SK-N-SH (cell line): ENCODE results near the gene ZNF746. TPM values are rescaled to one million over a fixed set of nuclear protein-coding genes. Genes with fewer than 3 reads are reported as not detected.

Experiments used
- CTCF ChIA-PET: fragments of 300-600, 350-600 bp; formaldehyde crosslinking; extraction: SDS; loops from one replicate; lab custom pipeline; 2021; lab: Yijun Ruan, JAX
- POLR2A ChIA-PET: fragments of 350-600 bp; sonication (Branson Sonifier 250); formaldehyde crosslinking; extraction: SDS; loops from one replicate; lab custom pipeline; 2020; ENCODE audit warnings: antibody characterized with exemption, inconsistent platforms; lab: Yijun Ruan, JAX
- DNase-seq: peaks from one replicate; pipeline ENCODE4 v3.0.0; 2012
- H2AFZ ChIP-seq: fragments of 200-600 bp; sonication (generic); 2 replicates; pipeline ENCODE4 v1.8.1; 2016; ENCODE audit warnings: antibody characterized with exemption, mild to moderate bottlenecking, low read depth
- H3F3A ChIP-seq: fragments of 200-600 bp; sonication (generic); replicated peaks from 2 replicates; pipeline ENCODE3; 2016; ENCODE audit warnings: antibody characterized with exemption, mild to moderate bottlenecking; ENCODE audit not compliant: insufficient read depth
- H3K27ac ChIP-seq, 2 experiments: fragments of 200-500 bp in 1 of 2; fragments of 200-600 bp in 1 of 2; sonication (Bioruptor generic) in 1 of 2; sonication (generic), shearing (Covaris generic) in 1 of 2; 2 replicates each; pipeline versions ENCODE4 v1.5.1 to v1.6.1; 2014 to 2016; ENCODE audit warnings: low read depth in 2 of 2, inconsistent platforms in 1 of 2, low read length in 1 of 2, mild to moderate bottlenecking in 1 of 2, mixed read lengths in 1 of 2
- H3K27me3 ChIP-seq: fragments of 200-600 bp; sonication (generic), shearing (Covaris generic); 2 replicates; pipeline ENCODE4 v1.6.1; 2016; ENCODE audit warnings: mixed run types; ENCODE audit not compliant: insufficient read depth
- H3K36me3 ChIP-seq, 2 experiments: fragments of 200-500 bp in 1 of 2; fragments of 200-600 bp in 1 of 2; sonication (Bioruptor generic) in 1 of 2; sonication (generic) in 1 of 2; replicated peaks in 1 of 2; 2 replicates each; pipeline versions ENCODE3 to v1.5.1; 2014 to 2016; ENCODE audit warnings: low read length in 1 of 2, mild to moderate bottlenecking in 1 of 2; ENCODE audit not compliant: insufficient read depth in 2 of 2, control insufficient read depth in 1 of 2
- H3K4me1 ChIP-seq, 2 experiments: fragments of 200-500 bp in 1 of 2; fragments of 200-600 bp in 1 of 2; sonication (Bioruptor generic) in 1 of 2; sonication (generic), shearing (Covaris generic) in 1 of 2; 2 replicates each; pipeline versions ENCODE4 v1.5.1 to v1.6.1; 2014 to 2016; ENCODE audit warnings: low read depth in 1 of 2, low read length in 1 of 2, mixed run types in 1 of 2; ENCODE audit not compliant: insufficient read depth in 2 of 2, control insufficient read depth in 1 of 2
- H3K4me2 ChIP-seq: fragments of 200-600 bp; sonication (generic), shearing (Covaris generic); 2 replicates; pipeline ENCODE4 v1.6.1; 2017; ENCODE audit warnings: mixed run types
- H3K4me3 ChIP-seq, 2 experiments: fragments of 200-500 bp in 1 of 2; fragments of 200-600 bp in 1 of 2; sonication (Bioruptor generic) in 1 of 2; sonication (generic), shearing (Covaris generic) in 1 of 2; 2 replicates each; pipeline versions ENCODE4 v1.5.1 to v1.8.1; 2014 to 2016; ENCODE audit warnings: low read depth in 2 of 2, inconsistent platforms in 1 of 2, low read length in 1 of 2, mild to moderate bottlenecking in 1 of 2, mixed read lengths in 1 of 2, moderate library complexity in 1 of 2
- H3K79me2 ChIP-seq: fragments of 200-600 bp; sonication (generic); 2 replicates; pipeline ENCODE4 v1.8.1; 2017; ENCODE audit warnings: mild to moderate bottlenecking; ENCODE audit not compliant: insufficient read depth
- H3K9ac ChIP-seq: fragments of 200-600 bp; sonication (generic); 2 replicates; pipeline ENCODE4 v1.6.1; 2017; ENCODE audit warnings: mixed run types
- H3K9me2 ChIP-seq: fragments of 200-600 bp; sonication (generic); 2 replicates; pipeline ENCODE4 v1.6.1; 2017; ENCODE audit warnings: mixed run types
- H3K9me3 ChIP-seq: fragments of 200-600 bp; sonication (generic); 2 replicates; pipeline ENCODE4 v1.6.1; 2017; ENCODE audit warnings: mixed run types, mild to moderate bottlenecking, moderate library complexity
- H4K20me1 ChIP-seq: fragments of 200-600 bp; sonication (generic); 2 replicates; pipeline ENCODE4 v1.6.1; 2017; ENCODE audit warnings: mild to moderate bottlenecking, mixed run types; ENCODE audit not compliant: insufficient read depth
- CTCF ChIP-seq: fragments of 200-600 bp; sonication (generic); IDR thresholded peaks from 2 replicates; pipeline ENCODE4 v1.6.1; 2017; ENCODE audit warnings: antibody characterized with exemption, mild to moderate bottlenecking, moderate library complexity
- FOXJ3 ChIP-seq: sonication (generic); formaldehyde crosslinking; IDR thresholded peaks from 2 replicates; pipeline ENCODE4 v1.5.1; 2020; ENCODE audit warnings: mild to moderate bottlenecking, missing genetic modification reagents
- FOXM1 ChIP-seq: IDR thresholded peaks from 2 replicates; pipeline ENCODE4 v1.4.0; 2012; ENCODE audit warnings: low read depth, mild to moderate bottlenecking
- GATA2 ChIP-seq: sonication (generic); formaldehyde crosslinking; IDR thresholded peaks from 2 replicates; pipeline ENCODE4 v1.5.0; 2020; ENCODE audit warnings: mild to moderate bottlenecking, missing genetic modification reagents
- IRF3 ChIP-seq: fragments of 150-350 bp; IDR thresholded peaks from 2 replicates; pipeline ENCODE4 v1.6.1; 2016; ENCODE audit warnings: mild to moderate bottlenecking, low read depth, low read length
- JUND ChIP-seq: IDR thresholded peaks from 2 replicates; pipeline ENCODE4 v1.4.0; 2012
- MAX ChIP-seq: IDR thresholded peaks from 2 replicates; pipeline ENCODE4 v1.4.0; 2012; ENCODE audit warnings: low read depth
- MEF2A ChIP-seq: IDR thresholded peaks from 2 replicates; pipeline ENCODE4 v1.4.0; 2012; ENCODE audit warnings: low read depth, borderline replicate concordance
- MXI1 ChIP-seq: IDR thresholded peaks from 2 replicates; pipeline ENCODE4 v1.6.1; 2012; ENCODE audit warnings: mild to moderate bottlenecking, low read depth, low read length, improper control_type of control experiment
- NFIC ChIP-seq: IDR thresholded peaks from 2 replicates; pipeline ENCODE4 v1.4.0; 2012; ENCODE audit warnings: borderline replicate concordance
- POLR2AphosphoS5 ChIP-seq: IDR thresholded peaks from 2 replicates; pipeline ENCODE4 v1.6.1; 2012; ENCODE audit warnings: low read depth, low read length
- RCOR1 ChIP-seq: fragments of 150-350 bp; IDR thresholded peaks from 2 replicates; pipeline ENCODE4 v1.6.1; 2017; ENCODE audit warnings: antibody characterized with exemption, low read length
- RFX5 ChIP-seq: IDR thresholded peaks from 2 replicates; pipeline ENCODE4 v1.6.1; 2012; ENCODE audit warnings: mild to moderate bottlenecking, improper control_type of control experiment, low read length
- SIN3A ChIP-seq: IDR thresholded peaks from 2 replicates; pipeline ENCODE4 v1.6.1; 2012; ENCODE audit warnings: low read depth, mild to moderate bottlenecking, low read length, moderate library complexity, borderline replicate concordance
- SMC3 ChIP-seq: IDR thresholded peaks from 2 replicates; pipeline ENCODE4 v1.6.1; 2012; ENCODE audit warnings: low read depth, low read length, improper control_type of control experiment
- TAF1 ChIP-seq: IDR thresholded peaks from 2 replicates; pipeline ENCODE4 v1.6.1; 2012; ENCODE audit warnings: low read depth, mild to moderate bottlenecking, low read length, moderate library complexity, borderline replicate concordance
- TCF12 ChIP-seq: IDR thresholded peaks from 2 replicates; pipeline ENCODE4 v1.4.0; 2012
- TEAD4 ChIP-seq: IDR thresholded peaks from 2 replicates; pipeline ENCODE4 v1.4.0; 2012; ENCODE audit warnings: mild to moderate bottlenecking, borderline replicate concordance; ENCODE audit not compliant: insufficient read depth
- YY1 ChIP-seq: IDR thresholded peaks from 2 replicates; pipeline ENCODE4 v1.4.0; 2012; ENCODE audit warnings: low read depth, mild to moderate bottlenecking
- WGBS: methylation state at CpG from one replicate; pipeline ENCODE4 v1.1.6; 2017; ENCODE audit warnings: low lambda C conversion rate; 5-methylcytosine and 5-hydroxymethylcytosine counted together
- polyA plus RNA-seq, 3 experiments: library from polyadenylated mRNA; depleted of rRNA; stranded (reverse); fragments of >200 nt; gene quantifications; 2 replicates each; pipeline ENCODE4 v1.2.3, GENCODE V29; 2012

The ZNF746 gene
- polyA plus RNA-seq, 1 of the 3 experiments (the other 2 are of a cell fraction) = 11.1 TPM

- CTCF ChIA-PET = interaction anchor here (1.1 to 2.4 kb wide), 9 partner anchors 9 to 319 kb away, joined by 3 to 11 read pairs (median 7); partner anchors contain the start of genes ZNF282, ZNF398 and ZNF783
- Histone ChIP-seq H3K4me3 (no peak overlapping the region), H3K9me3 (no peaks in the 10 kb centered on the region), H3F3A (peaks cover 2% of the 10 kb centered on the region), H3K4me1 (peaks cover 0 to 3% of the 10 kb centered on the region in 2 experiments; a peak in 1 of 4 replicates), H3K4me2 (no peak overlapping the region), H4K20me1 (no peaks in the 10 kb centered on the region), H3K79me2 (no peaks in the 10 kb centered on the region), H3K9me2 (no peaks in the 10 kb centered on the region), H3K27me3 (no peaks in the 10 kb centered on the region), H3K9ac (no peak overlapping the region), H3K27ac (no peak overlapping the region), H2AFZ (no peak overlapping the region), H3K36me3 (peaks cover 5 to 8% of the 10 kb centered on the region in 2 experiments)
- POLR2A ChIA-PET = no interaction called here
- no peak for TF ChIP-seq POLR2AphosphoS5
- TF ChIP-seq RCOR1 = no peak
- no peak for TF ChIP-seq SMC3
- TF ChIP-seq GATA2 (CRISPR knock-in tag) = no peak
- no peak for TF ChIP-seq MXI1
- no peak for TF ChIP-seq FOXJ3 (CRISPR knock-in tag)
- TF ChIP-seq MEF2A = no peak
- TF ChIP-seq SIN3A = no peak
- no peak for TF ChIP-seq JUND
- TF ChIP-seq IRF3 = no peak
- no peak for TF ChIP-seq MAX
- no peak for TF ChIP-seq CTCF
- TF ChIP-seq NFIC = no peak
- no peak for TF ChIP-seq TEAD4
- no peak for TF ChIP-seq TAF1
- no peak for TF ChIP-seq TCF12
- TF ChIP-seq RFX5 = no peak
- TF ChIP-seq YY1 = no peak
- TF ChIP-seq FOXM1 = no peak
- no peak for DNase-seq
- 97% methylated on average over 24 of the region's 24 CpGs for WGBS
These were observed 74.0 kb downstream of the ZNF746 start for GRCh38 chr7:149423449-149424110.
